ENCODE results near the gene GHRL. TPM values are rescaled to one million over a fixed set of nuclear protein-coding genes. Genes with fewer than 3 reads are reported as not detected.

The GHRL gene
- total RNA-seq, 5 donors from 2014 or later (not counting 1 experiment from before 2014, with no cell fraction given), result 0.29 to 1.7 (median 0.61) TPM; not detected in 1

DNA sequence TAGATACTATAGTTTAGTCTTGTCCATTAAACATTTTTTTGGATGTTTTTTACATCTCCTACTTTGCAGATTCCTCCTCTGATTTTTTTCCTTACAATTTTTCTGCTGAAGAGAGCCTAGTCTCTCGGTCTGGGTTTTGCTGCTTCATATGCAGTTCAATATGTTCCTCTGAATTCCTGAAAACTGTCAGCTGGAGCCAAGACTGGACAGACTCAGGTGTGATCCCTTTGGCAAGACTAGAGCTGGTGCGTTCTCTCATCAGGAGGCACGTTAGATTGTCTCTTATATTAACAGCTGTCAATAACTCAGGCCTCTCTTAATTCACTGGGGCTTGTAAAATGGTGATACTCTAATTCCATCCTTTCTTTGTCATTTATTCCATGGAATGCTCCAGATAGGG is 13.4 kb upstream of the GHRL start:
- Mint-ChIP-seq H3K4me1 (no peaks in the 10 kb centered on the region), H3K4me3 (no peak overlapping the region), H3K9me3 (no peaks in the 10 kb centered on the region), H3K36me3 (peaks cover 65% of the 10 kb centered on the region), H3K27me3 (no peaks in the 10 kb centered on the region), H3K27ac (no peak overlapping the region)
- CTCF ChIA-PET, result interaction anchor here in 1 of 2 donors (0.6 kb wide), 1 partner anchor 183 kb away, joined by 4 read pairs; no protein-coding TSS in a partner anchor
- ATAC-seq (replicated peaks in 1 of 4) (no peak), DNase-seq (no peak)
- Histone ChIP-seq H3K27me3 (replicated peaks in 1 of 2; ENCODE audit: control insufficient read depth in 2 of 2, extremely low read depth in 1 of 2, insufficient read depth in 2 of 2, low read length in 1 of 2) (no peaks in the 10 kb centered on the region), H3K9me3 (no peaks in the 10 kb centered on the region), H3K27ac (ENCODE audit: low read length) (no peak overlapping the region), H3K4me1 (ENCODE audit: control insufficient read depth in 1 of 2, extremely low read depth in 1 of 2, insufficient read depth in 2 of 2, low read length in 2 of 2) (no peaks in the 10 kb centered on the region), H3K4me3 (ENCODE audit: control insufficient read depth in 1 of 2, extremely low read depth in 1 of 2, low read length in 1 of 2) (no peak overlapping the region), H3K36me3 (ENCODE audit: control insufficient read depth in 2 of 2, extremely low read depth in 1 of 2, insufficient read depth in 1 of 2, low read length in 1 of 2) (peaks cover 4 to 78% of the 10 kb centered on the region in 2 donors)
- POLR2A ChIA-PET, result no interaction called here
- 92% methylated on average over 1 of the region's 3 CpGs for WGBS (ENCODE audit: insufficient coverage)

GRCh38 chr3:10305331-10305902 is 12.7 kb upstream of the GHRL start:
- Histone ChIP-seq H3K27me3 (replicated peaks in 1 of 2; ENCODE audit: control insufficient read depth in 2 of 2, extremely low read depth in 1 of 2, insufficient read depth in 2 of 2, low read length in 1 of 2) (no peaks in the 10 kb centered on the region), H3K9me3 (no peaks in the 10 kb centered on the region), H3K4me3 (ENCODE audit: control insufficient read depth in 1 of 2, extremely low read depth in 1 of 2, low read length in 1 of 2) (no peak overlapping the region), H3K27ac (ENCODE audit: low read length) (no peak overlapping the region), H3K4me1 (ENCODE audit: control insufficient read depth in 1 of 2, extremely low read depth in 1 of 2, insufficient read depth in 2 of 2, low read length in 2 of 2) (no peaks in the 10 kb centered on the region), H3K36me3 (ENCODE audit: control insufficient read depth in 2 of 2, extremely low read depth in 1 of 2, insufficient read depth in 1 of 2, low read length in 1 of 2) (peaks cover 4 to 78% of the 10 kb centered on the region in 2 donors)
- Mint-ChIP-seq H3K9me3 (no peaks in the 10 kb centered on the region), H3K27ac (no peak overlapping the region), H3K4me3 (no peak overlapping the region), H3K4me1 (no peaks in the 10 kb centered on the region), H3K27me3 (no peaks in the 10 kb centered on the region), H3K36me3 (peaks cover 66% of the 10 kb centered on the region)
- WGBS (ENCODE audit: insufficient coverage), result 100% methylated on average over 2 of the region's 4 CpGs
- ATAC-seq (replicated peaks in 1 of 4) (no peak), DNase-seq (no peak)
- CTCF ChIA-PET, result no interaction called here
- POLR2A ChIA-PET, result no interaction called here

GRCh38 chr3:10304905-10305304 is 12.2 kb upstream of the GHRL start:
- Mint-ChIP-seq H3K4me3 (no peak overlapping the region), H3K36me3 (peaks cover 62% of the 10 kb centered on the region), H3K9me3 (no peaks in the 10 kb centered on the region), H3K27me3 (no peaks in the 10 kb centered on the region), H3K27ac (no peak overlapping the region), H3K4me1 (peaks cover 0 to under 1% (median under 1%) of the 10 kb centered on the region in 3 donors)
- H3K9me3 ChIP-seq, result no peaks in the 10 kb centered on the region
- no peak for ATAC-seq (replicated peaks in 1 of 4)
- peaks cover 7 to 80% of the 10 kb centered on the region in 2 donors for H3K36me3 ChIP-seq (ENCODE audit: control insufficient read depth in 2 of 2, extremely low read depth in 1 of 2, insufficient read depth in 1 of 2, low read length in 1 of 2)
- POLR2A ChIA-PET, result no interaction called here
- CTCF ChIA-PET, result interaction anchor here in 1 of 2 donors (1.4 kb wide), 1 partner anchor 16 kb away, joined by 3 read pairs; the partner anchor contains the start of gene SEC13
- no peak for DNase-seq
- no peaks in the 10 kb centered on the region for H3K4me1 ChIP-seq (ENCODE audit: control insufficient read depth in 1 of 2, extremely low read depth in 1 of 2, insufficient read depth in 2 of 2, low read length in 2 of 2)
- no peaks in the 10 kb centered on the region for H3K27me3 ChIP-seq (replicated peaks in 1 of 2; ENCODE audit: control insufficient read depth in 2 of 2, extremely low read depth in 1 of 2, insufficient read depth in 2 of 2, low read length in 1 of 2)
- H3K27ac ChIP-seq (ENCODE audit: low read length), result no peak overlapping the region
- 97% methylated on average over 6 of the region's 8 CpGs for WGBS (ENCODE audit: insufficient coverage)
- no peak overlapping the region for H3K4me3 ChIP-seq (ENCODE audit: control insufficient read depth in 1 of 2, extremely low read depth in 1 of 2, low read length in 1 of 2)

GRCh38 chr3:10303785-10304184 is 11.0 kb upstream of the GHRL start:
- no peak overlapping the region for H3K27ac Mint-ChIP-seq

DNA sequence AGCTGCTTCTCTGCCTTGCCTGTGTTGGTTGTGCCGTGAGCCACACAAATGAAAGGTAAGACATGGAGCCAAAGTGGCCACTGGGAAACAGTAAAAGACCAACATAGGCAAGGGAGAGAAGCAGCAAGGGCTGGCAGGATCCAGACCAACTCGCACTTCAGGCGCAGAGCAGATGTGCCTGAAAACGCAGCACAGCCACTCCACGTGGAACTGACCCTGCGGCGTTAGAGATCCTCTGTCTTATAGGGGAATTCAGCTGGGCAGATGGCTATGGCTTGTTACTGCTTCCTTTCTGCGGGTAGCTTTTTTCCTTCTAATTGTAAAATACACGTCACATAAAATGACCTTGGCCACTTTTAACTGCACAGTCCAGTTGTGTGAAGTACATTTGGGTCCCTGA is 10.4 kb upstream of the GHRL start:
- peaks cover 7 to 12% (median 10%) of the 10 kb centered on the region in 3 donors for H3K4me1 Mint-ChIP-seq
- DNase-seq, result no peak
- CTCF ChIA-PET, result no interaction called here
- H3K27ac ChIP-seq (ENCODE audit: low read length), result no peak overlapping the region
- ATAC-seq (replicated peaks in 1 of 4), result no peak
- peaks cover 61% of the 10 kb centered on the region for H3K36me3 Mint-ChIP-seq
- H3K4me3 Mint-ChIP-seq, result no peak overlapping the region
- H3K27ac Mint-ChIP-seq, result no peak overlapping the region
- H3K4me3 ChIP-seq (ENCODE audit: control insufficient read depth in 1 of 2, extremely low read depth in 1 of 2, low read length in 1 of 2), result no peak overlapping the region
- H3K27me3 Mint-ChIP-seq, result no peaks in the 10 kb centered on the region
- no peaks in the 10 kb centered on the region for H3K27me3 ChIP-seq (replicated peaks in 1 of 2; ENCODE audit: control insufficient read depth in 2 of 2, extremely low read depth in 1 of 2, insufficient read depth in 2 of 2, low read length in 1 of 2)
- POLR2A ChIA-PET, result no interaction called here
- peaks cover 0 to 5% of the 10 kb centered on the region in 2 experiments for H3K4me1 ChIP-seq (ENCODE audit: control insufficient read depth in 1 of 2, extremely low read depth in 1 of 2, insufficient read depth in 2 of 2, low read length in 2 of 2)
- 97% methylated on average over 7 of the region's 9 CpGs for whole genome bisulfite sequencing (ENCODE audit: insufficient coverage)
- no peaks in the 10 kb centered on the region for H3K9me3 Mint-ChIP-seq
- no peaks in the 10 kb centered on the region for H3K9me3 ChIP-seq
- peaks cover 12 to 79% of the 10 kb centered on the region in 2 donors for H3K36me3 ChIP-seq (ENCODE audit: control insufficient read depth in 2 of 2, extremely low read depth in 1 of 2, insufficient read depth in 1 of 2, low read length in 1 of 2)

More at GRCh38 chr3:10303785-10304184, 11.0 kb upstream of the GHRL start:
- H3K27me3 ChIP-seq (replicated peaks in 1 of 2; ENCODE audit: control insufficient read depth in 2 of 2, extremely low read depth in 1 of 2, insufficient read depth in 2 of 2, low read length in 1 of 2), result no peaks in the 10 kb centered on the region
- Mint-ChIP-seq H3K36me3 (peaks cover 64% of the 10 kb centered on the region), H3K4me3 (no peak overlapping the region), H3K4me1 (peaks cover 7 to 12% (median 10%) of the 10 kb centered on the region in 3 donors), H3K9me3 (no peaks in the 10 kb centered on the region), H3K27me3 (no peaks in the 10 kb centered on the region)
- DNase-seq, result no peak
- no peak for ATAC-seq (replicated peaks in 1 of 4)
- no peak overlapping the region for H3K4me3 ChIP-seq (ENCODE audit: control insufficient read depth in 1 of 2, extremely low read depth in 1 of 2, low read length in 1 of 2)
- no peak overlapping the region for H3K27ac ChIP-seq (ENCODE audit: low read length)
- 95% methylated on average over 6 of the region's 8 CpGs for WGBS (ENCODE audit: insufficient coverage)
- H3K4me1 ChIP-seq (ENCODE audit: control insufficient read depth in 1 of 2, extremely low read depth in 1 of 2, insufficient read depth in 2 of 2, low read length in 2 of 2), result peaks cover 0 to 5% of the 10 kb centered on the region in 2 experiments
- H3K9me3 ChIP-seq, result no peaks in the 10 kb centered on the region
- CTCF ChIA-PET, result interaction anchor here in 1 of 2 donors (1.4 kb wide), 1 partner anchor 17 kb away, joined by 3 read pairs; the partner anchor contains the start of gene SEC13
- peaks cover 12 to 79% of the 10 kb centered on the region in 2 donors for H3K36me3 ChIP-seq (ENCODE audit: control insufficient read depth in 2 of 2, extremely low read depth in 1 of 2, insufficient read depth in 1 of 2, low read length in 1 of 2)
- POLR2A ChIA-PET, result interaction anchor here in 1 of 2 donors (0.6 kb wide), 1 partner anchor 482 kb away, joined by 3 read pairs; no protein-coding TSS in a partner anchor

GRCh38 chr3:10300087-10300486 is 7.3 kb upstream of the GHRL start:
- H3K27ac Mint-ChIP-seq, result peak overlapping the region in 1 of 2 donors; percentile 66
- no peak overlapping the region for H3K27ac ChIP-seq (ENCODE audit: low read length)
- peaks cover 8 to 59% of the 10 kb centered on the region in 2 donors for H3K36me3 ChIP-seq (ENCODE audit: control insufficient read depth in 2 of 2, extremely low read depth in 1 of 2, insufficient read depth in 1 of 2, low read length in 1 of 2)
- ChIA-PET CTCF (interaction anchor here in 1 of 2 donors (0.7 kb wide), 1 partner anchor 13 kb away, joined by 4 read pairs; no protein-coding TSS in a partner anchor), POLR2A (no interaction called here)
- no peak for ATAC-seq (replicated peaks in 1 of 4)
- no peak overlapping the region for H3K4me3 ChIP-seq (ENCODE audit: control insufficient read depth in 1 of 2, extremely low read depth in 1 of 2, low read length in 1 of 2)
- no peaks in the 10 kb centered on the region for H3K27me3 ChIP-seq (replicated peaks in 1 of 2; ENCODE audit: control insufficient read depth in 2 of 2, extremely low read depth in 1 of 2, insufficient read depth in 2 of 2, low read length in 1 of 2)
- no peak for DNase-seq
- no peaks in the 10 kb centered on the region for H3K9me3 ChIP-seq
- peaks cover 7 to 12% (median 10%) of the 10 kb centered on the region in 3 donors for H3K4me1 Mint-ChIP-seq
- no peaks in the 10 kb centered on the region for H3K27me3 Mint-ChIP-seq
- peaks cover 56% of the 10 kb centered on the region for H3K36me3 Mint-ChIP-seq
- 91% methylated on average over 9 of the region's 9 CpGs for WGBS (ENCODE audit: insufficient coverage)
- peaks cover 0 to 5% of the 10 kb centered on the region in 2 experiments for H3K4me1 ChIP-seq (ENCODE audit: control insufficient read depth in 1 of 2, extremely low read depth in 1 of 2, insufficient read depth in 2 of 2, low read length in 2 of 2)
- no peak overlapping the region for H3K4me3 Mint-ChIP-seq
- H3K9me3 Mint-ChIP-seq, result no peaks in the 10 kb centered on the region
